ENCODE results near the gene DUXB.

The DUXB gene

GRCh38 chr16:75660726-75661302 lies 40.4 kb downstream of the DUXB start:
- no peak overlapping the region for H3K4me3 ChIP-seq (ENCODE audit: extremely low read depth, insufficient read depth, low read length, poor library complexity, severe bottlenecking)
- 85 to 100% methylated on average over 1 to 3 of the region's 4 CpGs for WGBS, 2 experiments (ENCODE audit: insufficient coverage in 2 of 2)

GRCh38 chr16:75660321-75660720 lies 40.9 kb downstream of the DUXB start:
- 91 to 100% methylated on average over 4 to 6 of the region's 6 CpGs for WGBS, 2 experiments (ENCODE audit: insufficient coverage in 2 of 2)
- Histone ChIP-seq H3K9me3 (ENCODE audit: control insufficient read depth, low read length) (no peaks in the 10 kb centered on the region), H3K36me3 (ENCODE audit: control insufficient read depth, insufficient read depth, low read length) (peaks cover 43% of the 10 kb centered on the region)

More at GRCh38 chr16:75660726-75661302, 40.4 kb downstream of the DUXB start:
- Histone ChIP-seq H3K36me3 (ENCODE audit: control insufficient read depth, insufficient read depth, low read length) (peaks cover 38% of the 10 kb centered on the region), H3K27ac (ENCODE audit: low read depth, low read length, severe bottlenecking) (no peak overlapping the region), H3K4me1 (ENCODE audit: control insufficient read depth, insufficient read depth, low read length, poor library complexity, severe bottlenecking) (no peaks in the 10 kb centered on the region), H3K9me3 (ENCODE audit: control insufficient read depth, low read length) (no peaks in the 10 kb centered on the region)

GRCh38 chr16:75658175-75658574 lies 43.1 kb downstream of the DUXB start:
- peaks cover 63% of the 10 kb centered on the region for H3K36me3 ChIP-seq (ENCODE audit: control insufficient read depth, insufficient read depth, low read length)
- WGBS, 2 experiments (ENCODE audit: insufficient coverage in 2 of 2): 80 to 100% methylated on average over 2 of the region's 2 CpGs
- no peak overlapping the region for H3K4me3 ChIP-seq (ENCODE audit: extremely low read depth, insufficient read depth, low read length, poor library complexity, severe bottlenecking)
- no peaks in the 10 kb centered on the region for H3K4me1 ChIP-seq (ENCODE audit: control insufficient read depth, insufficient read depth, low read length, poor library complexity, severe bottlenecking)
- H3K9me3 ChIP-seq (ENCODE audit: control insufficient read depth, low read length): no peaks in the 10 kb centered on the region
- H3K27ac ChIP-seq (ENCODE audit: low read depth, low read length, severe bottlenecking): no peak overlapping the region

More at GRCh38 chr16:75660321-75660720, 40.9 kb downstream of the DUXB start:
- Histone ChIP-seq H3K4me3 (ENCODE audit: extremely low read depth, insufficient read depth, low read length, poor library complexity, severe bottlenecking) (no peak overlapping the region), H3K27ac (ENCODE audit: low read depth, low read length, severe bottlenecking) (no peak overlapping the region), H3K4me1 (ENCODE audit: control insufficient read depth, insufficient read depth, low read length, poor library complexity, severe bottlenecking) (no peaks in the 10 kb centered on the region)

- no CpG with 5 or more reads among the region's 1 CpG for WGBS, 2 experiments (ENCODE audit: insufficient coverage in 2 of 2)
- no peaks in the 10 kb centered on the region for H3K9me3 ChIP-seq (ENCODE audit: control insufficient read depth, low read length)
- H3K4me1 ChIP-seq (ENCODE audit: control insufficient read depth, insufficient read depth, low read length, poor library complexity, severe bottlenecking): peaks cover 8% of the 10 kb centered on the region
- no peak overlapping the region for H3K4me3 ChIP-seq (ENCODE audit: extremely low read depth, insufficient read depth, low read length, poor library complexity, severe bottlenecking)
- H3K36me3 ChIP-seq (ENCODE audit: control insufficient read depth, insufficient read depth, low read length): peaks cover 59% of the 10 kb centered on the region
- no peak overlapping the region for H3K27ac ChIP-seq (ENCODE audit: low read depth, low read length, severe bottlenecking)
Measured at GRCh38 chr16:75653922-75654321, 47.3 kb downstream of the DUXB start.

GRCh38 chr16:75648265-75649076 lies 52.8 kb downstream of the DUXB start:
- peak overlapping the region; percentile 75 for H3K27ac ChIP-seq (ENCODE audit: low read depth, low read length, severe bottlenecking)
- H3K4me1 ChIP-seq (ENCODE audit: control insufficient read depth, insufficient read depth, low read length, poor library complexity, severe bottlenecking): peaks cover 12% of the 10 kb centered on the region
- H3K4me3 ChIP-seq (ENCODE audit: extremely low read depth, insufficient read depth, low read length, poor library complexity, severe bottlenecking): peak overlapping the region; percentile 97
- H3K9me3 ChIP-seq (ENCODE audit: control insufficient read depth, low read length): no peaks in the 10 kb centered on the region
- WGBS, 2 experiments (ENCODE audit: insufficient coverage in 2 of 2): 0 to 1% methylated on average over 47 to 53 of the region's 62 CpGs
- peaks cover 34% of the 10 kb centered on the region for H3K36me3 ChIP-seq (ENCODE audit: control insufficient read depth, insufficient read depth, low read length)

GRCh38 chr16:75647492-75648264 lies 53.6 kb downstream of the DUXB start, which contains the start of the genes KARS1 and TERF2IP:
TSS of gene KARS1 (minus strand) at chr16:75647665. CDS start at chr16:75647639, 26 bp downstream.
TSS of gene TERF2IP (plus strand) at chr16:75647773. CDS start at chr16:75647883, 110 bp downstream.
- Histone ChIP-seq H3K4me3 (ENCODE audit: extremely low read depth, insufficient read depth, low read length, poor library complexity, severe bottlenecking) (peak within 1 kb of the TSS; percentile 97), H3K36me3 (ENCODE audit: control insufficient read depth, insufficient read depth, low read length) (peaks cover 37% of the 10 kb centered on the region), H3K4me1 (ENCODE audit: control insufficient read depth, insufficient read depth, low read length, poor library complexity, severe bottlenecking) (peaks cover 12% of the 10 kb centered on the region), H3K9me3 (ENCODE audit: control insufficient read depth, low read length) (no peaks in the 10 kb centered on the region), H3K27ac (ENCODE audit: low read depth, low read length, severe bottlenecking) (peak within 1 kb of the TSS; percentile 75)
- 0% methylated on average over 68 to 72 of the region's 76 CpGs for WGBS, 2 experiments (ENCODE audit: insufficient coverage in 2 of 2)

- Histone ChIP-seq H3K4me3 (ENCODE audit: extremely low read depth, insufficient read depth, low read length, poor library complexity, severe bottlenecking) (peak overlapping the region; percentile 97), H3K4me1 (ENCODE audit: control insufficient read depth, insufficient read depth, low read length, poor library complexity, severe bottlenecking) (peaks cover 12% of the 10 kb centered on the region), H3K9me3 (ENCODE audit: control insufficient read depth, low read length) (no peaks in the 10 kb centered on the region), H3K36me3 (ENCODE audit: control insufficient read depth, insufficient read depth, low read length) (peaks cover 43% of the 10 kb centered on the region), H3K27ac (ENCODE audit: low read depth, low read length, severe bottlenecking) (peak overlapping the region; percentile 64)
- WGBS, 2 experiments (ENCODE audit: insufficient coverage in 2 of 2): 0% methylated on average over 15 to 17 of the region's 18 CpGs
Measured at GRCh38 chr16:75647112-75647491, 54.2 kb downstream of the DUXB start.

GRCh38 chr16:75644240-75645012 lies 56.8 kb downstream of the DUXB start:
- Histone ChIP-seq H3K27ac (ENCODE audit: low read depth, low read length, severe bottlenecking) (no peak overlapping the region), H3K4me1 (ENCODE audit: control insufficient read depth, insufficient read depth, low read length, poor library complexity, severe bottlenecking) (peaks cover 5% of the 10 kb centered on the region), H3K36me3 (ENCODE audit: control insufficient read depth, insufficient read depth, low read length) (peaks cover 63% of the 10 kb centered on the region), H3K4me3 (ENCODE audit: extremely low read depth, insufficient read depth, low read length, poor library complexity, severe bottlenecking) (no peak overlapping the region), H3K9me3 (ENCODE audit: control insufficient read depth, low read length) (no peaks in the 10 kb centered on the region)
- WGBS, 2 experiments (ENCODE audit: insufficient coverage in 2 of 2): 100% methylated on average over 3 of the region's 7 CpGs
